ENCODE measurements around the gene CTXND1. TPM values are rescaled to one million over a fixed set of nuclear protein-coding genes. Genes with fewer than 3 reads are reported as not detected.

The CTXND1 gene
- total RNA-seq, 2 experiments from 2014 or later, result not detected

DNA sequence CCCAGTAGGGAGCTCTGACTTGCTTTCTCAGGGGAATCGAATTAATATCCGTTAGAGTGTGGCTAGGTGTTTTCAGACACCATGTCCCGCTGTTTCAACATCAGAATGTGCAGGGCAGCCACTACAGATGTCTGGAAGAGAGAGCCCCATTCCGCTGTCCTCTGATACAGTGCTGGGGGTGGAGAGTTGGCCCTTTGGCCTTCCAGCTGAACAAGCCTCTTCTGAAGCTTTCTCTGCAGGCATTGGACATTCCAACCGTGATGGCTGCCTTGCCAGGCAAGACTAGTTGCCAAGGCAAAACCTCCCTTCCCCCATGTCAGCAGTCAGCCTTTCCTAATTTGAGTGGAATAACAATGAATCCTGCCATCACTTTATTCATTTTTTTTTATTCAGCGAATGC is 97.7 kb downstream of the CTXND1 start:
- Mint-ChIP-seq H3K4me3 (peak overlapping the region; percentile 77), H3K9me3 (no peaks in the 10 kb centered on the region), H3K27ac (peak overlapping the region; percentile 87), H3K27me3 (no peaks in the 10 kb centered on the region), H3K36me3 (ENCODE audit: low read depth) (peaks cover 10% of the 10 kb centered on the region), H3K4me1 (peaks cover 38% of the 10 kb centered on the region)
- no peak for DNase-seq
- ChIA-PET CTCF (no interaction called here), POLR2A (no interaction called here)

DNA sequence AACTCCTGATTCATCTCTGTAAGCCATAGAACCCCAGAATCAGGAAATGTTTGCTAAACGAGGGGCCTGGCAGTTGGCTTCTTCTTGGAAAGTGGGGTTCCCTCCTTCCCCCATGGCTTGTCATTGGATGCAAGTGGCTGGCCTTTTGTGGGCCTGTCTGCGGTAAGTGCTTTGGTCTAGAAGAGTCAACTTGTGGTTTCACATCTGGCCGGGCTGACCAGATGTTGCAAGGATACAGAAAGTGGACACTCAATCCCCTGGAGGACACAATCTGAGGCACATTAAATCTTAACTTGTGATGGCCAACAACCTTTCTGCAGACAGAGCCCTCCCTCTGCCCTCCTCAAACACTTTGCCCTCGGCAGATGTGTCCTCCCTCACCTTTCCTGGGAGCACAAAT is 98.1 kb downstream of the CTXND1 start:
- ChIA-PET CTCF (no interaction called here), POLR2A (no interaction called here)
- peaks cover 1% of the 10 kb centered on the region for H3K27me3 Mint-ChIP-seq
- peak overlapping the region; percentile 87 for H3K27ac Mint-ChIP-seq
- peaks cover 37% of the 10 kb centered on the region for H3K4me1 Mint-ChIP-seq
- DNase-seq, result no peak
- H3K4me3 Mint-ChIP-seq, result peak overlapping the region; percentile 77
- H3K36me3 Mint-ChIP-seq (ENCODE audit: low read depth), result peaks cover 9% of the 10 kb centered on the region
- no peaks in the 10 kb centered on the region for H3K9me3 Mint-ChIP-seq

DNA sequence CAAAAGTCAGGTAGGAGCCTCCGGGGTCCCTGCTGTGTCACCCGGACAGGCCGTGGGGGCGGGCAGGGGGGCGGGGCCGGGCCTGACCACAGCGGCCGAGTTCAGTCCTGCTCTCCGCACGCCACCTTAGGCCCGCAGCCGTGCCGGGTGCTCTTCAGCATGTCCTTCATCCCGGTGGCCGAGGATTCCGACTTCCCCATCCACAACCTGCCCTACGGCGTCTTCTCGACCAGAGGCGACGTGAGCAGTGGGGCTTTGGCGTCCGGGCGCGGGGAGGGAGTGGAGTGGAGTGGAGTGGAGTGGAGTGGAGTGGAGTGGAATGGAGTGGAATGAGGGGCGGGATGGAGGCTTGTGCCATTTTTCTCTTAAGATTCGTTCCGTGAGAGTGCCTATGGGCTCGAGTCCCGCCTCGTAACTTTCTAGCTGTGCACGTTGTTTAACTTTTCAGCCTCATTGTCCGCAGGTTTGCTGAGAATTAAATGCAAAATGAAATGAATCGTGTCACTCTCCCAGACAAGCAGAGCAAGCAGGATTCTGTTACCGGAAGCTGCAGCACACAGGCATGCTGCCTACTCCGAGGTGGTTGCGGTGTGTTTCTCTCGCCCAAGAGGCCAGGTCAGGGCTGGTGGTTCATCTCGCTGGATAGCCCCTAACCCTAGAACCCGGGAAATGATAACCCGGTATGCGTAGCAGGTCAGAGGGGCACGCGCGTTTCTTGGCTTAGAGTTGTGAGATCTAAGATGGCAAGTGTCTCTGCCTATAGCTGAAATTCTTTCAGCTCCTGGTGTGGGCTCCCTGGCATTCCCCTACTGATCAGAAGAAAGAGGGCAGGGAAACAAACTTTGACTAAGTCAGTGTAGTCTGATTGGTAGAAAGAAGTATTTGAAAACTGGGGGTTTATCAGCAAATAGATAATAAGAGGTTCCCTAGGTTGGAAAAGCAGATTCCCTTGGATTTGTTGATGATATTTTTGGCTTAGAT is 98.8 kb downstream of the CTXND1 start, which contains the start of gene FAH:
TSS of gene FAH (plus strand) at position 104 of the 981 bp plus-strand sequence. CDS start at position 160, 56 bp downstream.
- CTCF ChIA-PET, result interaction anchor here (0.7 kb wide), 1 partner anchor 375 kb away, joined by 3 read pairs; no protein-coding TSS in a partner anchor
- peak within 1 kb of the TSS; percentile 87 for H3K27ac Mint-ChIP-seq
- DNase-seq, result peak; percentile 53

DNA sequence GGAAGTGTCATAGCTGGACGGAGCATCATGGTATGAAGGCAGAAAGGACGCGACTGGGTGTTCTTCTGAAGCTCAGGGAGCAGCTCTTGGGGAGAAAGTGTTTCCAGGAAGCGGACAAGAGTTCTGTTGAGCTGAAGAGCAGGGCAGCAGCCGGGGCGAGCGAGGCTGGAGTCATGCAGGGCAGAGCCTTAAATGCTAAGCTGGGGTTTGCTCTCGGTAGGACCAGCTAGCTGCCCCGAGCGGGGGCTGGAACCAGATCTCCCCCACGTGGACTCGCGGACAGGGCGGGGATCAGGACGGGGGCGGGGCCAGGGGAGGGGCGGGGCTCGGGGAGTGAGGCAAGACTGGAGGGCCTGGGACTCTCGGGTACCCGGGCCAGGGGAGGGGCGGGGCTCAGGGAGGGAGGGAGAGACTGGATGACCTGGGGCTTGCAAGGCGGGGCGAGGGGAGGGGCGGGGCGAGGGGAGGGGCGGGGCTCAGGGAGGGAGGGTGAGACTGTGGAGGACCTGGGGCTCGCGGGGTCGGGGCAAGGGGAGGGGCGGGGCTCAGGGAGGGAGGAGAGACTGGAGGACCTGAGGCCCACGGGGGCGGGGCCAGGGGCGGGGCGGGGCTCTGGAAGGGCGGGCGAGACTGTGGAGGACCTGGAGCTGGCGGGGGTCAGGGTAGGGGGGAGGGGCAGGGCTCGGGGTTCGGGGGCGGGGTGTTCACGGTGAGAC is 99.7 kb downstream of the CTXND1 start:
- peak overlapping the region; percentile 47 for H3K27ac Mint-ChIP-seq
- DNase-seq, result peak; percentile 95
- CTCF ChIA-PET, result interaction anchor here (1.1 kb wide), 1 partner anchor 8 kb away, joined by 3 read pairs; no protein-coding TSS in a partner anchor
- H3K27me3 Mint-ChIP-seq, result peaks cover 6% of the 10 kb centered on the region
- H3K36me3 Mint-ChIP-seq (ENCODE audit: low read depth), result peaks cover 5% of the 10 kb centered on the region
- POLR2A ChIA-PET, result interaction anchor here (1.1 kb wide), 1 partner anchor 9 kb away, joined by 9 read pairs; no protein-coding TSS in a partner anchor
- peak overlapping the region; percentile 74 for H3K4me3 Mint-ChIP-seq
- peaks cover 37% of the 10 kb centered on the region for H3K4me1 Mint-ChIP-seq
- H3K9me3 Mint-ChIP-seq, result no peaks in the 10 kb centered on the region

More for the DNA sequence above, 98.8 kb downstream of the CTXND1 start, which contains the start of gene FAH:
- peaks cover 3% of the 10 kb centered on the region for H3K27me3 Mint-ChIP-seq
- H3K9me3 Mint-ChIP-seq, result no peaks in the 10 kb centered on the region
- H3K4me3 Mint-ChIP-seq, result peak within 1 kb of the TSS; percentile 77
- POLR2A ChIA-PET, result no interaction called here
- peaks cover 37% of the 10 kb centered on the region for H3K4me1 Mint-ChIP-seq
- H3K36me3 Mint-ChIP-seq (ENCODE audit: low read depth), result peaks cover 7% of the 10 kb centered on the region

DNA sequence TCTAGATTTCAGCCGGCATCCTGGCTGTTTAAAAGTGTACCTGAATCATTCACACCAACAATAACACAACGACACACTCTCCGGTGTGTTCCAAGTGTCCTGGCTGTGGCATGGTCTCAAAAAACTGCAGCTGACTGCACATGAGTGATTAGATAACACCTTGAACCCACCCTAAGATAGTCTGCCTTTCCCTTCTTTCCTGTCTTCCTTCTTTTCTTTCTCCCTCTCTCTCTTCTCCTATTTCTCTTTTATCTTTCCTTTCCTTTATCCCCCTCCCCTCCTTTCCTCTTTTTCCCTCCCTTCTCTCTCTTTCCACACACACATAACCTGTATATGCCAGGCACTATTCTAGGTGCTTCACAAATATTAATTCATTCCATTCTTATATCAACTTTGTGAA is 100.4 kb downstream of the CTXND1 start:
- H3K27me3 Mint-ChIP-seq, result peaks cover 9% of the 10 kb centered on the region
- H3K27ac Mint-ChIP-seq, result peak overlapping the region; percentile 47
- CTCF ChIA-PET, result interaction anchor here (1.1 kb wide), 1 partner anchor 9 kb away, joined by 3 read pairs; no protein-coding TSS in a partner anchor
- no peak for DNase-seq
- H3K9me3 Mint-ChIP-seq, result no peaks in the 10 kb centered on the region
- peaks cover 37% of the 10 kb centered on the region for H3K4me1 Mint-ChIP-seq
- POLR2A ChIA-PET, result interaction anchor here (1.1 kb wide), 1 partner anchor 9 kb away, joined by 9 read pairs; no protein-coding TSS in a partner anchor
- peak overlapping the region; percentile 74 for H3K4me3 Mint-ChIP-seq
- peaks cover 5% of the 10 kb centered on the region for H3K36me3 Mint-ChIP-seq (ENCODE audit: low read depth)

DNA sequence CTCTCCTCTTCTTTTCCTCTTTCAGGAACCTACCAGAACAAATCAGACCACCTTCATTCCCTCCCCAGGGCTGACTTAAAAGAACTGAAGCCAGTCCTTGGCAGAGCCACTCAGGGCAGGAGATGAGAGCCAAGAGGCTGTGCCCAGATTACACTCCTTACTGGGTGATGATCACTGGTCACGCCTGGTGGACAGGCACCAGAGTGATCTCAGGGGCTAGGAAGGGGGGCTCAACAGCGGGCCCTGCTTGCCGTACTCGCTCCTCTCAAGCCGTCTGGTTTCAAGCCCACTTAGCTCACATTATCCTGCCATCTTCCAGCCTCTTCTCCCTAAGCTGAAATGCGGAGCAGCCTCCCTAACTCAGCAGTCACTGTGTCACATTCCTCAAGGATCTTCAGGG is 100.9 kb downstream of the CTXND1 start:
- ChIA-PET POLR2A (no interaction called here), CTCF (no interaction called here)
- Mint-ChIP-seq H3K9me3 (no peaks in the 10 kb centered on the region), H3K36me3 (ENCODE audit: low read depth) (peaks cover 4% of the 10 kb centered on the region), H3K4me1 (peaks cover 37% of the 10 kb centered on the region), H3K4me3 (no peak overlapping the region), H3K27ac (no peak overlapping the region), H3K27me3 (peaks cover 11% of the 10 kb centered on the region)
- DNase-seq, result no peak

Other genes starting within 250 kb of the CTXND1 start
- 10 to 100 TPM; 49.3 to 56.4 TPM for gene ZFAND6, start 192.5 kb downstream of the CTXND1 start, total RNA-seq
- gene FAH, start 99.2 kb downstream of the CTXND1 start, total RNA-seq, result 10 to 100 TPM; 19.7 to 23.3 TPM
- gene ARNT2, start 152.2 kb upstream of the CTXND1 start, total RNA-seq, result not detected